Neural cell (in vitro differentiated cells): ENCODE results near the gene ACACA. TPM values are rescaled to one million over a fixed set of nuclear protein-coding genes. Genes with fewer than 3 reads are reported as not detected.

ENCODE experiments used
- H2AFZ ChIP-seq: fragments of 200-600, 300-800 bp; sonication (generic), shearing (Covaris generic); 2 replicates; pipeline ENCODE4 v1.6.0; 2014; ENCODE audit warnings: low read depth, mild to moderate bottlenecking, antibody characterized with exemption, low read length, moderate library complexity
- H3F3A ChIP-seq: fragments of 200-600 bp; shearing (Covaris generic); 2 replicates; pipeline ENCODE4 v1.6.1; 2016; ENCODE audit warnings: mild to moderate bottlenecking, moderate library complexity, mixed read lengths, antibody characterized with exemption, low read length; ENCODE audit not compliant: insufficient read depth, poor library complexity, severe bottlenecking
- H3K27ac ChIP-seq: fragments of 200-600, 300-800 bp; sonication (generic), shearing (Covaris generic); 2 replicates; pipeline ENCODE4 v1.5.1; 2014; ENCODE audit warnings: mild to moderate bottlenecking, low read length, moderate library complexity
- H3K27me3 ChIP-seq: fragments of 300-800, 200-600 bp; sonication (generic), shearing (Covaris generic); 2 replicates; pipeline ENCODE4 v1.6.0; 2014; ENCODE audit warnings: mild to moderate bottlenecking, low read depth, low read length, moderate library complexity; ENCODE audit not compliant: insufficient read depth
- H3K36me3 ChIP-seq: fragments of 300-800, 200-600 bp; sonication (generic), shearing (Covaris generic); 2 replicates; pipeline ENCODE4 v1.5.1; 2014; ENCODE audit warnings: mild to moderate bottlenecking, antibody characterized with exemption, low read length, moderate library complexity; ENCODE audit not compliant: insufficient read depth
- H3K4me2 ChIP-seq: fragments of 300-800, 200-600 bp; sonication (generic), shearing (Covaris generic); 2 replicates; pipeline ENCODE4 v1.6.0; 2014; ENCODE audit warnings: mild to moderate bottlenecking, low read length
- H3K4me3 ChIP-seq: fragments of 300-800, 200-600 bp; sonication (generic), shearing (Covaris generic); 2 replicates; pipeline ENCODE4 v1.5.1; 2014; ENCODE audit warnings: mild to moderate bottlenecking, low read length, moderate library complexity
- H3K79me2 ChIP-seq: fragments of 200-600 bp; shearing (Covaris generic); replicated peaks from 2 replicates; pipeline ENCODE4 v1.6.0; 2014; ENCODE audit warnings: mild to moderate bottlenecking, low read length, moderate library complexity; ENCODE audit not compliant: insufficient read depth
- H3K9ac ChIP-seq: fragments of 300-800, 200-600 bp; sonication (generic), shearing (Covaris generic); 2 replicates; pipeline ENCODE4 v1.6.1; 2016; ENCODE audit warnings: mild to moderate bottlenecking, low read length, mixed read lengths
- H3K9me2 ChIP-seq: fragments of 200-600 bp; shearing (Covaris generic); 2 replicates; pipeline ENCODE4 v1.6.1; 2016; ENCODE audit warnings: mild to moderate bottlenecking, low read length, mixed read lengths; ENCODE audit not compliant: insufficient read depth
- H3K9me3 ChIP-seq: fragments of 200-600, 300-800 bp; sonication (generic), shearing (Covaris generic); 2 replicates; pipeline ENCODE4 v1.6.1; 2016; ENCODE audit warnings: mild to moderate bottlenecking, mixed run types, low read length, moderate library complexity, mixed read lengths
- H4K20me1 ChIP-seq: fragments of 200-600 bp; shearing (Covaris generic); 2 replicates; pipeline ENCODE4 v1.6.1; 2016; ENCODE audit warnings: mild to moderate bottlenecking, mixed run types; ENCODE audit not compliant: insufficient read depth
- EP300 ChIP-seq: fragments of 450-650 bp; conservative IDR thresholded peaks from 2 replicates; pipeline ENCODE4 v1.6.1; 2014; ENCODE audit warnings: antibody characterized with exemption, mild to moderate bottlenecking, moderate library complexity; ENCODE audit not compliant: poor library complexity, severe bottlenecking
- EZH2 ChIP-seq: fragments of 200-600, 300-800 bp; shearing (Covaris generic), sonication (generic); IDR thresholded peaks from 2 replicates; pipeline ENCODE4 v1.6.1; 2014; ENCODE audit warnings: antibody characterized with exemption, low read length, borderline replicate concordance, mild to moderate bottlenecking; ENCODE audit not compliant: insufficient read depth, poor library complexity, severe bottlenecking
- MXI1 ChIP-seq: fragments of 450-650 bp; conservative IDR thresholded peaks from 2 replicates; pipeline ENCODE4 v1.6.1; 2014; ENCODE audit warnings: antibody characterized with exemption, mild to moderate bottlenecking; ENCODE audit not compliant: poor library complexity, severe bottlenecking
- POLR2AphosphoS5 ChIP-seq: IDR thresholded peaks from 2 replicates; pipeline ENCODE4 v1.6.1; 2012
- RAD21 ChIP-seq: fragments of 450-650 bp; conservative IDR thresholded peaks from 2 replicates; pipeline ENCODE4 v1.6.1; 2014; ENCODE audit warnings: antibody characterized with exemption, mild to moderate bottlenecking, moderate library complexity
- SMC3 ChIP-seq: fragments of 450-650 bp; conservative IDR thresholded peaks from 2 replicates; pipeline ENCODE4 v1.6.1; 2014; ENCODE audit warnings: antibody characterized with exemption, mild to moderate bottlenecking, moderate library complexity; ENCODE audit not compliant: poor library complexity
- TAF1 ChIP-seq: IDR thresholded peaks from 2 replicates; pipeline ENCODE4 v1.6.1; 2012; ENCODE audit warnings: low read depth
- polyA plus RNA-seq: library from polyadenylated mRNA; depleted of rRNA; stranded (reverse); fragments of >200 nt; gene quantifications from 2 replicates; pipeline ENCODE4 v1.2.3, GENCODE V29; 2014
- TF ChIP-seq, protein P1 (sequence below): IDR thresholded peaks from 2 replicates; pipeline ENCODE4 v1.6.1; 2012; ENCODE audit warnings: borderline replicate concordance
- TF ChIP-seq, protein P2 (sequence below): fragments of 450-650 bp; IDR thresholded peaks from 2 replicates; pipeline ENCODE4 v1.5.1; 2014; ENCODE audit warnings: antibody characterized with exemption, mild to moderate bottlenecking, moderate library complexity; ENCODE audit not compliant: poor library complexity, severe bottlenecking

The ACACA gene
- polyA plus RNA-seq, 1 donor from 2014 or later = 38.4 TPM

DNA sequence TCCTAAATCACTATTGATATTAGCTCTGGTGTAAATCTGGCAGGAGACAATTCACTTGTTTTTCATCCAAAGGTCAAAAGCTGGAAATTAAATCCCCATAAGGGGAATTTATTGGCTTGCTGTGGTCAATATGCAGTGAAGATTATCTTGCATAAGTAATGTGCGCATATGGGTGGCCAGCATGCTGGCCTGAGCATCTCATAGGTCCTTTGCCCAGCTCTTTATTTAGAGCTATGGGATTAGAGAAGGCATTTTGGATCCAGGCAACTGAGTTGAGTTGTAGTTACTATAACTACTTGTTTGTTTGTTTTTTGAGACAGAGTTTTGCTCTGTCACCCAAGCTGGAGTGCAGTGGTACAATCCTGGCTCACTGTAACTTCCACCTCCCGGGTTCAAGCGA is 347.1 kb downstream of the ACACA start:
- H3K9me3 ChIP-seq = no peaks in the 10 kb centered on the region
- no peak for TF ChIP-seq MXI1
- H3K4me2 ChIP-seq = no peak overlapping the region
- no peak overlapping the region for H3K9ac ChIP-seq
- H3K27ac ChIP-seq = no peak overlapping the region
- no peaks in the 10 kb centered on the region for H4K20me1 ChIP-seq
- no peaks in the 10 kb centered on the region for H3K36me3 ChIP-seq
- no peak overlapping the region for H3K4me3 ChIP-seq
- H3K9me2 ChIP-seq = no peaks in the 10 kb centered on the region
- H2AFZ ChIP-seq = no peak overlapping the region
- no peaks in the 10 kb centered on the region for H3F3A ChIP-seq
- no peaks in the 10 kb centered on the region for H3K79me2 ChIP-seq
- H3K27me3 ChIP-seq = no peaks in the 10 kb centered on the region

DNA sequence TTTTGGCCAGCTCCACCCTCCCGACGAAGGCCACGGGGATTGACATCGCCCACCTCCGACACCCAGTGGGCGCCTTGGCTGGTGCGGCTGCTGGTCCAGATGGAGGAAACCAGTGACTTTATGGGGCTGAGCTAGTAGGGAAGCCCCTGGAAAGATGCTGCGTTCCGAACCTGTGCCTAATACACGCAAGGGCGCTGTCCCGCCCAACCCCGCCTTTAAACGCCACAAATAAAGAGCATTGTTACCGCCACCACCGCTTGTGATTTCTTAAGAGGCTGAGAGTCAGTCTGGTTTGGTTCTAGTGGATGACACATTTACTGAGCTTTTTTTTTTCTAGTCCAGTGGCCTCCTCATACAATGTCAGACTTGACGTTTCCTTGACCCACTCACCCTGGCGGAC is 350.0 kb downstream of the ACACA start:
- TF ChIP-seq RAD21 (no peak), POLR2AphosphoS5 (no peak), MXI1 (no peak), EZH2 (no peak), EP300 (no peak), SMC3 (no peak), TAF1 (no peak)
- TF ChIP-seq, protein P1, sequence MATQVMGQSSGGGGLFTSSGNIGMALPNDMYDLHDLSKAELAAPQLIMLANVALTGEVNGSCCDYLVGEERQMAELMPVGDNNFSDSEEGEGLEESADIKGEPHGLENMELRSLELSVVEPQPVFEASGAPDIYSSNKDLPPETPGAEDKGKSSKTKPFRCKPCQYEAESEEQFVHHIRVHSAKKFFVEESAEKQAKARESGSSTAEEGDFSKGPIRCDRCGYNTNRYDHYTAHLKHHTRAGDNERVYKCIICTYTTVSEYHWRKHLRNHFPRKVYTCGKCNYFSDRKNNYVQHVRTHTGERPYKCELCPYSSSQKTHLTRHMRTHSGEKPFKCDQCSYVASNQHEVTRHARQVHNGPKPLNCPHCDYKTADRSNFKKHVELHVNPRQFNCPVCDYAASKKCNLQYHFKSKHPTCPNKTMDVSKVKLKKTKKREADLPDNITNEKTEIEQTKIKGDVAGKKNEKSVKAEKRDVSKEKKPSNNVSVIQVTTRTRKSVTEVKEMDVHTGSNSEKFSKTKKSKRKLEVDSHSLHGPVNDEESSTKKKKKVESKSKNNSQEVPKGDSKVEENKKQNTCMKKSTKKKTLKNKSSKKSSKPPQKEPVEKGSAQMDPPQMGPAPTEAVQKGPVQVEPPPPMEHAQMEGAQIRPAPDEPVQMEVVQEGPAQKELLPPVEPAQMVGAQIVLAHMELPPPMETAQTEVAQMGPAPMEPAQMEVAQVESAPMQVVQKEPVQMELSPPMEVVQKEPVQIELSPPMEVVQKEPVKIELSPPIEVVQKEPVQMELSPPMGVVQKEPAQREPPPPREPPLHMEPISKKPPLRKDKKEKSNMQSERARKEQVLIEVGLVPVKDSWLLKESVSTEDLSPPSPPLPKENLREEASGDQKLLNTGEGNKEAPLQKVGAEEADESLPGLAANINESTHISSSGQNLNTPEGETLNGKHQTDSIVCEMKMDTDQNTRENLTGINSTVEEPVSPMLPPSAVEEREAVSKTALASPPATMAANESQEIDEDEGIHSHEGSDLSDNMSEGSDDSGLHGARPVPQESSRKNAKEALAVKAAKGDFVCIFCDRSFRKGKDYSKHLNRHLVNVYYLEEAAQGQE = no peak
- TF ChIP-seq, protein P2, sequence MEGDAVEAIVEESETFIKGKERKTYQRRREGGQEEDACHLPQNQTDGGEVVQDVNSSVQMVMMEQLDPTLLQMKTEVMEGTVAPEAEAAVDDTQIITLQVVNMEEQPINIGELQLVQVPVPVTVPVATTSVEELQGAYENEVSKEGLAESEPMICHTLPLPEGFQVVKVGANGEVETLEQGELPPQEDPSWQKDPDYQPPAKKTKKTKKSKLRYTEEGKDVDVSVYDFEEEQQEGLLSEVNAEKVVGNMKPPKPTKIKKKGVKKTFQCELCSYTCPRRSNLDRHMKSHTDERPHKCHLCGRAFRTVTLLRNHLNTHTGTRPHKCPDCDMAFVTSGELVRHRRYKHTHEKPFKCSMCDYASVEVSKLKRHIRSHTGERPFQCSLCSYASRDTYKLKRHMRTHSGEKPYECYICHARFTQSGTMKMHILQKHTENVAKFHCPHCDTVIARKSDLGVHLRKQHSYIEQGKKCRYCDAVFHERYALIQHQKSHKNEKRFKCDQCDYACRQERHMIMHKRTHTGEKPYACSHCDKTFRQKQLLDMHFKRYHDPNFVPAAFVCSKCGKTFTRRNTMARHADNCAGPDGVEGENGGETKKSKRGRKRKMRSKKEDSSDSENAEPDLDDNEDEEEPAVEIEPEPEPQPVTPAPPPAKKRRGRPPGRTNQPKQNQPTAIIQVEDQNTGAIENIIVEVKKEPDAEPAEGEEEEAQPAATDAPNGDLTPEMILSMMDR = no peak
- no peak overlapping the region for H3K4me3 ChIP-seq

DNA sequence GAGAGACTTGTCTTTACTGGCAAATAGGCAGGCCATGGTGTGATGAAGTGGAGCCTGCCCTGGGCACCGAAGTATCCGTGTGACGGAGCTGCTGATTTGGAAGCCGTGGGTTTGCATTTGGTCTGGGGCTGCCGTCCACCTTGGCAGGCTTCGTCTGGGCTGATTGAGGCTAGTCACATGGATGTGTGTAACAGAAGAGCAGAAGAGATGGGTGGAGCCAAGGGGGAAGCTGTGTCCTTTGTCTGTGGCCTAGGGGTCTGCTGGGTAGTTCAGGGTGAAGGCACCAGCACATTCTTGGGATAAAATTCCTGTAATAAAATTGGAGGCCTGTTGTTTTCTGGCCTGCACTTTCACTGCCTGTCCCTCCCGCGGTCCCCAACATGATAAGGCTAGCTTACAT is 351.7 kb downstream of the ACACA start:
- H3K36me3 ChIP-seq = no peaks in the 10 kb centered on the region
- no peak overlapping the region for H3K4me2 ChIP-seq
- TF ChIP-seq, protein P2 = no peak
- TF ChIP-seq SMC3 (no peak), POLR2AphosphoS5 (no peak), TAF1 (no peak)
- TF ChIP-seq, protein P1 = no peak
- no peaks in the 10 kb centered on the region for H3K27me3 ChIP-seq
- no peaks in the 10 kb centered on the region for H4K20me1 ChIP-seq
- H3K9me3 ChIP-seq = no peaks in the 10 kb centered on the region
- H3K9me2 ChIP-seq = no peaks in the 10 kb centered on the region
- H3F3A ChIP-seq = no peaks in the 10 kb centered on the region
- no peak overlapping the region for H3K4me3 ChIP-seq
- H3K27ac ChIP-seq = no peak overlapping the region
- H2AFZ ChIP-seq = no peak overlapping the region
- no peaks in the 10 kb centered on the region for H3K79me2 ChIP-seq
- H3K9ac ChIP-seq = no peak overlapping the region

More for the DNA sequence above, 350.0 kb downstream of the ACACA start:
- no peaks in the 10 kb centered on the region for H3F3A ChIP-seq
- no peak overlapping the region for H2AFZ ChIP-seq
- H3K4me2 ChIP-seq = no peak overlapping the region
- no peaks in the 10 kb centered on the region for H3K9me3 ChIP-seq
- H3K9me2 ChIP-seq = no peaks in the 10 kb centered on the region
- no peak overlapping the region for H3K27ac ChIP-seq
- H3K27me3 ChIP-seq = no peaks in the 10 kb centered on the region
- H4K20me1 ChIP-seq = no peaks in the 10 kb centered on the region
- H3K36me3 ChIP-seq = no peaks in the 10 kb centered on the region
- H3K9ac ChIP-seq = no peak overlapping the region
- H3K79me2 ChIP-seq = no peaks in the 10 kb centered on the region
